Measurements from ENCODE around the gene TNNT1. TPM values are rescaled to one million over a fixed set of nuclear protein-coding genes. Genes with fewer than 3 reads are reported as not detected.

The TNNT1 gene
- 1 to 10 TPM in 1 of 4 donors, under 1 TPM in 1, not detected in 2; 0.90 to 1.5 TPM for total RNA-seq

GRCh38 chr19:55149078-55150003 lies at the start of gene TNNT1:
TSS of gene TNNT1 (minus strand) at chr19:55149206. CDS start at chr19:55147157, 2,049 bp downstream.
- 10 to 11% methylated on average over 17 to 18 of the region's 18 CpGs for WGBS, 2 donors
- Histone ChIP-seq H3K36me3 (no peaks in the 10 kb centered on the region), H3K27ac (no peak within 1 kb of the TSS), H3K27me3 (peaks cover 0 to 84% of the 10 kb centered on the region in 2 donors), H3K9me3 (peaks cover 0 to 9% (median 0%) of the 10 kb centered on the region in 4 donors), H3K4me3 (no peak within 1 kb of the TSS), H3K4me1 (peaks cover 0 to 15% (median 0%) of the 10 kb centered on the region in 4 donors)
- DNase-seq (ENCODE audit: low spot score in 2 of 2) = no peak
- TF ChIP-seq CTCF (IDR thresholded peaks at IDR 0.05) = no peak
- TF ChIP-seq EP300 (IDR thresholded peaks at IDR 0.05) = no peak
- no peak for TF ChIP-seq POLR2A (IDR thresholded peaks at IDR 0.05)

GRCh38 chr19:55198651-55199050 lies 49.6 kb upstream of the TNNT1 start:
- 54 to 93% methylated on average over 2 of the region's 5 CpGs for WGBS, 2 donors
- no peak for DNase-seq (ENCODE audit: low spot score in 2 of 2)
- no peak overlapping the region for H3K27ac ChIP-seq
- no peaks in the 10 kb centered on the region for H3K4me1 ChIP-seq
- H3K27me3 ChIP-seq = no peaks in the 10 kb centered on the region
- H3K4me3 ChIP-seq = no peak overlapping the region
- H3K9me3 ChIP-seq = no peaks in the 10 kb centered on the region
- TF ChIP-seq CTCF (IDR thresholded peaks at IDR 0.05) = no peak
- TF ChIP-seq POLR2A (IDR thresholded peaks at IDR 0.05) = no peak
- TF ChIP-seq EP300 (IDR thresholded peaks at IDR 0.05) = no peak
- H3K36me3 ChIP-seq = no peaks in the 10 kb centered on the region

- no peak for DNase-seq (ENCODE audit: low spot score in 2 of 2)
- no peak for TF ChIP-seq CTCF (IDR thresholded peaks at IDR 0.05)
- TF ChIP-seq EP300 (IDR thresholded peaks at IDR 0.05) = no peak
- TF ChIP-seq POLR2A (IDR thresholded peaks at IDR 0.05) = no peak
- H3K4me1 ChIP-seq = no peaks in the 10 kb centered on the region
- WGBS, 2 donors = 57 to 67% methylated on average over 4 of the region's 4 CpGs
- H3K9me3 ChIP-seq = no peaks in the 10 kb centered on the region
- no peak overlapping the region for H3K27ac ChIP-seq
- H3K4me3 ChIP-seq = no peak overlapping the region
- no peaks in the 10 kb centered on the region for H3K36me3 ChIP-seq
- peaks cover 0 to 5% of the 10 kb centered on the region in 2 donors for H3K27me3 ChIP-seq
Observed at GRCh38 chr19:55197528-55197927, 48.5 kb upstream of the TNNT1 start.

GRCh38 chr19:55196803-55197202 lies 47.8 kb upstream of the TNNT1 start:
- Histone ChIP-seq H3K27me3 (peaks cover 0 to 5% of the 10 kb centered on the region in 2 donors), H3K9me3 (no peaks in the 10 kb centered on the region), H3K36me3 (no peaks in the 10 kb centered on the region), H3K4me1 (no peaks in the 10 kb centered on the region), H3K4me3 (no peak overlapping the region), H3K27ac (no peak overlapping the region)
- TF ChIP-seq CTCF (IDR thresholded peaks at IDR 0.05) (no peak), EP300 (IDR thresholded peaks at IDR 0.05) (no peak), POLR2A (IDR thresholded peaks at IDR 0.05) (no peak)
- 89 to 90% methylated on average over 9 to 10 of the region's 10 CpGs for WGBS, 2 donors
- no peak for DNase-seq (ENCODE audit: low spot score in 2 of 2)

GRCh38 chr19:55193481-55193880 lies 44.5 kb upstream of the TNNT1 start:
- Histone ChIP-seq H3K9me3 (no peaks in the 10 kb centered on the region), H3K27ac (no peak overlapping the region), H3K27me3 (peaks cover 0 to 5% of the 10 kb centered on the region in 2 donors), H3K4me1 (no peaks in the 10 kb centered on the region), H3K4me3 (no peak overlapping the region), H3K36me3 (no peaks in the 10 kb centered on the region)
- TF ChIP-seq CTCF (IDR thresholded peaks at IDR 0.05) = no peak
- TF ChIP-seq POLR2A (IDR thresholded peaks at IDR 0.05) = no peak
- TF ChIP-seq EP300 (IDR thresholded peaks at IDR 0.05) = no peak
- WGBS, 2 donors = 69 to 79% methylated on average over 12 of the region's 12 CpGs
- DNase-seq (ENCODE audit: low spot score in 2 of 2) = no peak

Measured in tibial nerve (tissue), 4 donors.